ENCODE data around the gene ABTB1.

DNA sequence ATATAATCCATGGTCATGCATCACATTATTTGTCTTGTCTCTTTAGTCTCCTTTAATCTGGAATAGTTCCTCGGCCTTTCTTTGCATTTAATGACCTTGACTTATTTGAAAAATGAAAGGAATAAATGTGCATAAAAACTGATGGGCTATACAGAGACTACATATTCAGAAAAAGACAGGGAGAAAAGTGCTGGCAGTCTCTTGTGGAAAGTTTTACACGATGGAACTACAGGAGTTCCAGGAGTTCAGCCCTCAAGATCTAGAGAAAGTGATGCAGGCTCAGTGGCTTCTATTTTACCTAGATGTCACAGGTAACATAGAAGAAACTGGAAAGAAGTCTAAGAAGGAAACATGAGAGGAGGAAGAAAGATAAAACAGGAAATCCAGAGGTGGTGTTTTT is 7.6 kb upstream of the ABTB1 start:
- TF ChIP-seq CTCF (IDR thresholded peaks at IDR 0.05) (no peak), ZFX (IDR thresholded peaks at IDR 0.05; ENCODE audit: borderline replicate concordance) (no peak)
